H1 (cell line): ENCODE data around the gene AP2A2. TPM values are rescaled to one million over a fixed set of nuclear protein-coding genes. Genes with fewer than 3 reads are reported as not detected.

ENCODE experiments used
- CTCF ChIA-PET: fragments of 300-600 bp; sonication (Branson Sonifier 250); formaldehyde crosslinking; loops from one replicate; lab custom pipeline; 2021; ENCODE audit not compliant: partially characterized antibody; lab: Charles Lee
- POLR2A ChIA-PET: fragments of 300-600 bp; sonication (Branson Sonifier 250); formaldehyde crosslinking; loops from one replicate; lab custom pipeline; 2021; ENCODE audit warnings: inconsistent platforms; ENCODE audit not compliant: partially characterized antibody; lab: Charles Lee
- DNase-seq, 2 experiments: peaks; one replicate each; pipeline versions ENCODE4 v3.0.0 to v3.0.0-alpha.2; 2010 to 2022; ENCODE audit warnings: low spot score in 2 of 2, low read depth in 1 of 2, mixed read lengths in 1 of 2
- FAIRE-seq: peaks from 2 replicates; lab custom pipeline; 2011; peaks lifted over from hg19 to GRCh38; lab: Jason Lieb, UNC
- H2AFZ ChIP-seq: 2 replicates; pipeline ENCODE4 v1.8.1; 2012; ENCODE audit warnings: low read length, inconsistent platforms
- H2AK5ac ChIP-seq: 2 replicates; pipeline ENCODE4 v1.6.1; 2013; ENCODE audit warnings: low read depth, low read length
- H2BK120ac ChIP-seq: replicated peaks from 2 replicates; pipeline ENCODE3; 2013; ENCODE audit warnings: low read depth, low read length, inconsistent platforms
- H2BK12ac ChIP-seq: 2 replicates; pipeline ENCODE4 v1.6.1; 2013; ENCODE audit warnings: low read depth, low read length
- H2BK15ac ChIP-seq: 2 replicates; pipeline ENCODE4 v1.6.1; 2013; ENCODE audit warnings: low read length
- H2BK20ac ChIP-seq: 2 replicates; pipeline ENCODE4 v1.6.1; 2013; ENCODE audit warnings: low read length
- H2BK5ac ChIP-seq: 2 replicates; pipeline ENCODE4 v1.6.1; 2013; ENCODE audit warnings: low read depth, low read length
- H3K14ac ChIP-seq: 2 replicates; pipeline ENCODE4 v1.6.1; 2013; ENCODE audit warnings: inconsistent platforms; ENCODE audit not compliant: insufficient read length
- H3K18ac ChIP-seq: 2 replicates; pipeline ENCODE4 v1.6.1; 2013; ENCODE audit warnings: low read length; ENCODE audit errors: extremely low read depth
- H3K23ac ChIP-seq: 2 replicates; pipeline ENCODE4 v1.6.1; 2013; ENCODE audit warnings: inconsistent platforms; ENCODE audit not compliant: insufficient read length
- H3K23me2 ChIP-seq: 2 replicates; pipeline ENCODE4 v1.6.1; 2013; ENCODE audit warnings: low read depth, low read length
- H3K27ac ChIP-seq: 2 replicates; pipeline ENCODE4 v1.6.1; 2011; ENCODE audit warnings: low read depth, low read length, inconsistent platforms
- H3K27me3 ChIP-seq, 4 experiments: replicated peaks in 1 of 4; 1 replicate in 1 of 4; 2 replicates in 3 of 4; pipeline versions ENCODE4 v1.6.1 to v1.8.1; 2011 to 2013; ENCODE audit warnings: low read length in 3 of 4, mild to moderate bottlenecking in 3 of 4, inconsistent platforms in 2 of 4, mixed read lengths in 2 of 4, moderate library complexity in 1 of 4; ENCODE audit not compliant: control insufficient read depth in 3 of 4, insufficient read depth in 3 of 4; ENCODE audit errors: extremely low read depth in 1 of 4
- H3K36me3 ChIP-seq, 4 experiments: 2 replicates each; pipeline versions ENCODE4 v1.6.1 to v1.8.1; 2011 to 2013; ENCODE audit warnings: mild to moderate bottlenecking in 4 of 4, low read length in 3 of 4, moderate library complexity in 2 of 4, control low read depth in 1 of 4, inconsistent platforms in 1 of 4; ENCODE audit not compliant: insufficient read depth in 4 of 4, control insufficient read depth in 2 of 4
- H3K4ac ChIP-seq: replicated peaks from 2 replicates; pipeline ENCODE3; 2013; ENCODE audit warnings: low read length, low read depth, mixed read lengths, inconsistent platforms; ENCODE audit not compliant: insufficient read length
- H3K4me1 ChIP-seq, 4 experiments: replicated peaks in 1 of 4; 1 replicate in 1 of 4; 2 replicates in 3 of 4; pipeline versions ENCODE4 v1.6.1 to v1.8.1; 2011 to 2013; ENCODE audit warnings: low read length in 3 of 4, inconsistent platforms in 2 of 4, mixed read lengths in 1 of 4; ENCODE audit not compliant: insufficient read depth in 4 of 4, control insufficient read depth in 3 of 4
- H3K4me2 ChIP-seq, 2 experiments: 2 replicates each; pipeline versions ENCODE4 v1.6.1 to v1.8.1; 2011 to 2013; ENCODE audit warnings: low read depth in 2 of 2, low read length in 2 of 2, control low read depth in 1 of 2, inconsistent platforms in 1 of 2, mild to moderate bottlenecking in 1 of 2; ENCODE audit not compliant: insufficient read depth in 1 of 2
- H3K4me3 ChIP-seq, 4 experiments: fragments of 200-600, 300-600 bp in 1 of 4; sonication (generic), shearing (Covaris generic), sonication (Bioruptor Twin) in 1 of 4; 2 replicates each; pipeline versions ENCODE4 v1.5.1 to v1.8.1; 2011 to 2016; ENCODE audit warnings: low read length in 4 of 4, low read depth in 3 of 4, control low read depth in 2 of 4, inconsistent platforms in 2 of 4, mild to moderate bottlenecking in 2 of 4, mixed read lengths in 1 of 4, moderate library complexity in 1 of 4; ENCODE audit not compliant: insufficient read depth in 2 of 4; ENCODE audit errors: extremely low read depth in 1 of 4
- H3K56ac ChIP-seq: replicated peaks from 2 replicates; pipeline ENCODE3; 2013; ENCODE audit warnings: low read depth, mild to moderate bottlenecking, mixed read lengths, low read length, inconsistent platforms; ENCODE audit not compliant: insufficient read length
- H3K79me1 ChIP-seq: 2 replicates; pipeline ENCODE4 v1.6.1; 2013; ENCODE audit warnings: low read depth, low read length, control low read depth
- H3K79me2 ChIP-seq, 2 experiments: 2 replicates each; pipeline versions ENCODE4 v1.6.1 to v1.8.1; 2012 to 2013; ENCODE audit warnings: low read length in 2 of 2, mild to moderate bottlenecking in 2 of 2, inconsistent platforms in 1 of 2; ENCODE audit not compliant: insufficient read depth in 2 of 2, control insufficient read depth in 1 of 2
- H3K9ac ChIP-seq, 4 experiments: replicated peaks in 1 of 4; 1 replicate in 1 of 4; 2 replicates in 3 of 4; pipeline versions ENCODE4 v1.6.1 to v1.8.1; 2011 to 2013; ENCODE audit warnings: low read depth in 3 of 4, low read length in 3 of 4, control low read depth in 2 of 4, mild to moderate bottlenecking in 2 of 4, moderate library complexity in 2 of 4, inconsistent platforms in 1 of 4; ENCODE audit errors: extremely low read depth in 1 of 4
- H3K9me3 ChIP-seq, 2 experiments: 2 replicates each; pipeline versions ENCODE4 v1.6.1 to v1.8.1; 2012 to 2013; ENCODE audit warnings: mild to moderate bottlenecking in 2 of 2, moderate library complexity in 2 of 2, control low read depth in 1 of 2, inconsistent platforms in 1 of 2, low read depth in 1 of 2, low read length in 1 of 2, mixed read lengths in 1 of 2; ENCODE audit not compliant: insufficient read depth in 2 of 2
- H4K20me1 ChIP-seq, 2 experiments: replicated peaks in 1 of 2; 2 replicates each; pipeline versions ENCODE3 to v1.8.1; 2011 to 2013; ENCODE audit warnings: inconsistent platforms in 2 of 2, low read length in 2 of 2, mild to moderate bottlenecking in 1 of 2; ENCODE audit not compliant: insufficient read depth in 2 of 2, control insufficient read depth in 1 of 2
- H4K5ac ChIP-seq: 2 replicates; pipeline ENCODE4 v1.6.1; 2013; ENCODE audit warnings: low read length, low read depth, mixed read lengths, inconsistent platforms; ENCODE audit not compliant: insufficient read length
- H4K8ac ChIP-seq: 2 replicates; pipeline ENCODE4 v1.8.0; 2013; ENCODE audit warnings: mild to moderate bottlenecking, moderate library complexity, low read length, inconsistent platforms; ENCODE audit not compliant: insufficient read depth; ENCODE audit errors: extremely low read depth
- H4K91ac ChIP-seq: replicated peaks from 2 replicates; pipeline ENCODE3; 2013; ENCODE audit warnings: low read length, mixed read lengths, inconsistent platforms; ENCODE audit not compliant: insufficient read length
- PHF8 ChIP-seq: fragments of 200-600 bp; sonication (generic); conservative IDR thresholded peaks from 2 replicates; pipeline ENCODE4 v1.7.1; 2012; ENCODE audit warnings: low read depth, mild to moderate bottlenecking, inconsistent platforms, low read length, moderate library complexity
- SIN3A ChIP-seq, 2 experiments: IDR thresholded peaks in 1 of 2; conservative IDR thresholded peaks in 1 of 2; 2 replicates each; pipeline ENCODE4 v1.6.1; 2011 to 2012; ENCODE audit warnings: low read length in 2 of 2, improper control_type of control experiment in 1 of 2, low read depth in 1 of 2, mild to moderate bottlenecking in 1 of 2
- WGBS, 2 experiments: shearing (Covaris generic) in 1 of 2; methylation state at CpG; one replicate each; pipeline versions ENCODE4 v1.1.6 to v1.1.7; 2013 to 2015; ENCODE audit warnings: low lambda C conversion rate in 2 of 2, mixed read lengths in 2 of 2, inconsistent platforms in 1 of 2, low coverage in 1 of 2, missing lambda C conversion rate in 1 of 2; ENCODE audit not compliant: insufficient replicate concordance in 2 of 2, insufficient coverage in 1 of 2, insufficient read length in 1 of 2; ENCODE audit errors: extremely low coverage in 1 of 2, missing lambda C conversion rate in 1 of 2; 5-methylcytosine and 5-hydroxymethylcytosine counted together
- polyA plus RNA-seq, 7 experiments: library from polyadenylated mRNA; depleted of rRNA in 3 of 7; stranded (reverse) in 5 of 7; unstranded in 2 of 7; fragments of >200 nt in 5 of 7; fragments of 200-250 nt in 2 of 7; gene quantifications; 1 replicate in 5 of 7; 2 replicates in 1 of 7; 4 replicates in 1 of 7; pipeline versions ENCODE4 v1.2.1 to v1.2.3, GENCODE V29; 2011 to 2013; ENCODE audit warnings: missing spikeins in 2 of 7, mixed read lengths in 2 of 7
- total RNA-seq: library from RNA; stranded (reverse); fragmentation: NEBNext Ultra II Directional; extraction: Animal tissue kit (Norgen Biotek cat#: 25700); gene quantifications from 2 replicates; pipeline ENCODE4 v1.2.1, GENCODE V29; 2021

AP2A2 gene
- total and polyA plus RNA-seq, 2 of the 8 experiments (the other 6 are each of a cell fraction or from before 2014, with no cell fraction given) = 50.0 to 65.0 TPM

DNA sequence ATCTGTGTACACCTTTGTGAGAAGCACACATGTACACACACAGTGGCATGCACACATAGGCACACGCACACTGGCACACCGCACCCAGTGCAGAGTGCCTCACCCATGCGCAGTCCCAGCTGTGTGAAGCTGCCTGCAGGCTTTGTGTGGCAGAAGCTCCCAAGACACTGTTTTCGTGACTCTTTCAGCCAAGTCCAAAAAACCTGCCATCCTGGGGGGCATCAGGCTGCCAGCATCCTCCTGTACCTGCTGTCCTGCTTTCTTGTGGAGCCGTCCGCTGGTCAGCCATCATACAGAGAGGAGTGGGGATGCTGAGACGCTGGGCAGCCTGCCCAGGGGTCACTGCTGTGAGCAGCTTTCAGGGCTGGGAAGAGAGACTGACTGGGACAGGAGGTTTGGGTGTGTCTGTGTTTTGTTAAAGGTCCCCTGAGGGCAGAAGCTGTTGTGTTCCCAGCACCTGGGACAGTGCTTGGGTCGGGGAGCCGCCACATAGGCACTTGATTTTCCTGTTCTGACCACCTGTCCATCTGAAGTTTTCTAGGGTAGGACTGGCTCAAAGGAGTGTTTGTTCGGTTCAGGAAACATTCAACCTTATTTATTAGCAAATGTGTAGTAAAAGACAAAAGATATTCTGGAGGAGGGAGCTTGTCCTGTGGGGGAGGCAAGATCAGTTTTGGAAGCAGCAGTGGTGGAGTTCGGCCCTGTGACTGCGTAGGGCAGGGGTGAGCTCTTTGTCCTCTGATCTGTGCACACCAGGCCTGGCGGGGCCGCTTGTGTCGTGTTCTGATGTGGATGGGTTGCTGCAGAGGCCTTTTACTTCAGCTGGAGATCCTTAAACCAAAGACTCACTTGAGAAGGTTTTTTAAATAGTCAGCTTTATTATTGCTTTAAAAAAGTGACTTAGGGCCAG is 29.7 kb downstream of the AP2A2 start:
- Histone ChIP-seq H2BK20ac (no peak overlapping the region), H2AK5ac (no peak overlapping the region; the same call in 1 of the 2 replicates), H2BK12ac (no peak overlapping the region; the same call in 1 of the 2 replicates), H3K23ac (no peak overlapping the region), H3K4me2 (no peak overlapping the region), H4K20me1 (peaks cover 5 to 26% of the 10 kb centered on the region in 2 experiments), H3K36me3 (peaks cover 0 to 8% (median 1%) of the 10 kb centered on the region in 4 experiments; a peak in 2 of 8 replicates), H4K91ac (no peak overlapping the region), H2BK15ac (no peak overlapping the region), H2AFZ (no peak overlapping the region), H3K18ac (no peak overlapping the region), H2BK120ac (no peak overlapping the region), H3K23me2 (peaks cover 2% of the 10 kb centered on the region; the same call in 1 of the 2 replicates), H3K56ac (no peak overlapping the region), H3K4me1 (peaks cover 0 to 23% (median 8%) of the 10 kb centered on the region in 4 experiments; a peak in 5 of 7 replicates), H3K9me3 (no peaks in the 10 kb centered on the region), H3K79me1 (peaks cover 24% of the 10 kb centered on the region), H2BK5ac (0 out of 2 replicates have a peak overlapping the region, but pooled peaks have one; percentile 5), H3K14ac (no peak overlapping the region), H4K8ac (peak overlapping the region; percentile 60; the same call in 1 of the 2 replicates), H3K4ac (no peak overlapping the region), H3K4me3 (no peak overlapping the region), H3K79me2 (peaks cover 2 to 56% of the 10 kb centered on the region in 2 experiments; a peak in 3 of 4 replicates), H3K27me3 (no peaks in the 10 kb centered on the region), H3K27ac (no peak overlapping the region), H4K5ac (no peak overlapping the region), H3K9ac (peak overlapping the region in 1 of 4 experiments; percentile 37; a peak in 1 of 7 replicates)
- FAIRE-seq = no peak
- peak in 1 of 2 experiments; percentile 43; a peak in 1 of 4 replicates for TF ChIP-seq SIN3A (conservative IDR thresholded peaks at IDR 0.05 in 1 of 2, IDR thresholded peaks at IDR 0.05 in 1 of 2; ENCODE audit: low read depth in 1 of 2, low read length in 2 of 2)
- no peak for TF ChIP-seq PHF8
- CTCF ChIA-PET = interaction anchor here (0.6 to 2.6 kb wide), 10 partner anchors 10 to 228 kb away, joined by 3 to 23 read pairs (median 5); partner anchors contain the start of gene AP2A2
- DNase-seq = no peak
- WGBS, 2 experiments = 85% methylated on average over 15 of the region's 15 CpGs; no CpG with 5 or more reads in 1 of the 2 experiments
- POLR2A ChIA-PET = interaction anchor here (0.8 to 6.2 kb wide), 10 partner anchors 7 to 64 kb away, joined by 3 to 45 read pairs (median 4); no protein-coding TSS in a partner anchor
